Peyer's patch (tissue), 4 donors: ENCODE results near the gene ZDHHC11.

Experiments
- CTCF ChIP-seq, 6 experiments: fragments of 450-650 bp in 4 of 6; fragments of 200-600 bp in 2 of 6; sonication (generic) in 1 of 6; IDR thresholded peaks; one replicate each; pipeline ENCODE4 v1.5.1; 2017 to 2019; ENCODE audit warnings: antibody characterized with exemption in 6 of 6, mild to moderate bottlenecking in 3 of 6, moderate library complexity in 1 of 6
- POLR2A ChIP-seq, 2 donors: fragments of 450-650 bp; IDR thresholded peaks; one replicate each; pipeline ENCODE4 v1.5.1; 2017; ENCODE audit warnings: antibody characterized with exemption in 2 of 2, mild to moderate bottlenecking in 2 of 2, moderate library complexity in 2 of 2

GRCh38 chr5:848671-849111 lies 2.1 kb downstream of the ZDHHC11 start:
- no peak for TF ChIP-seq CTCF (IDR thresholded peaks at IDR 0.05)
- no peak for TF ChIP-seq POLR2A (IDR thresholded peaks at IDR 0.05)
